T-helper 1 cell treated with Interleukin-12 subunit alpha and Interleukin-12 subunit beta and Interleukin-4 antibody, amounts not matched to agents 30 μg/mL and 1 μg/mL, for 36 hours (primary cell): ENCODE measurements around the gene BNIP1.

ENCODE experiments used
- H3K27ac Mint-ChIP-seq: one replicate; pipeline ENCODE4 v1.8.0; 2021; ENCODE audit warnings: mild to moderate bottlenecking, mixed read lengths
- H3K27me3 Mint-ChIP-seq: one replicate; pipeline ENCODE4 v1.8.0; 2021; ENCODE audit warnings: low read depth, mixed read lengths
- H3K36me3 Mint-ChIP-seq: one replicate; pipeline ENCODE4 v1.8.0; 2021; ENCODE audit warnings: low read depth, mixed read lengths
- H3K4me1 Mint-ChIP-seq: one replicate; pipeline ENCODE4 v1.8.0; 2021; ENCODE audit warnings: low read depth, mixed read lengths
- H3K4me3 Mint-ChIP-seq: one replicate; pipeline ENCODE4 v1.8.0; 2021; ENCODE audit warnings: mild to moderate bottlenecking, moderate library complexity, mixed read lengths
- H3K9me3 Mint-ChIP-seq: one replicate; pipeline ENCODE4 v1.8.0; 2021; ENCODE audit warnings: mixed read lengths

Gene BNIP1

DNA sequence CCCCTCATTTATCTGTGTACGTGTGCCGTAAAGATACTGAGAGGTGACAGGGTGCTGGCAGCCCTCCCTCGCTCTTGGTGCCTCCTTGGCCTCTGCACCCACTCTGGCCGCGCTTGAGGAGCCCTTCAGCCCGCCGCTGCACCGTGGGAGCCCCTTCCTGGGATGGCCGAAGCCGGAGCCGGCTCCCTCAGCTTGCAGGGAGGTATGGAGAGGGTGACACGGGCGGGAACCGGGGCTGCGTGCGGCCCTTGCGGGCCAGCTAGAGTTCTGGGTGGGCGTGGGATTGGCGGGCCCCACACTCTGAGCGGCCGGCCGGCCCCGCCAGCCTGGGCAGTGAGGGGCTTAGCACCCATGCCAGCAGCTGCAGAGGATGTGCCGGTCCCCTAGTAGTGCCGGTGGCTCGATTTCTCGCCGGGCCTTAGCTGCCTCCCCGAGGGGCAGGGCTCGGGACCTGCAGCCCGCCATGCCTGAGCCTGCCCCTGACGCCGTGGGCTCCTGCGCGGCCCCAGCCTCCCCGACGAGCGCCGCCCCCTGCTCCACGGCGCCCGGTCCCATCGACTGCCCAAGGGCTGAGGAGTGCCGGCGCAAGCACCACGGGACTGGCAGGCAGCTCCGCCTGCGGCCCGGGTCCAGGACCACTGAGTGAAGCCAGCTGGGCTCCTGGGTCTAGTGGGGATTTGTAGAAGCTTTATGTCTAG is 69.1 kb downstream of the BNIP1 start:
- Mint-ChIP-seq H3K27ac (no peak overlapping the region), H3K4me1 (no peaks in the 10 kb centered on the region), H3K27me3 (peaks cover 16% of the 10 kb centered on the region), H3K4me3 (no peak overlapping the region), H3K9me3 (peaks cover 5% of the 10 kb centered on the region), H3K36me3 (no peaks in the 10 kb centered on the region)
